NK-92 (cell line): ENCODE measurements around the gene RHOA.
"Not testable (repeated sequence)": the region's sequence is repeated elsewhere in the genome, so short reads cannot be mapped to it uniquely, and the experiment has no call there.

Source experiments
- DNase-seq: peaks from one replicate; lab custom pipeline; 2025; ENCODE audit not compliant: unreplicated experiment; lab: John Stamatoyannopoulos, UW

RHOA gene

GRCh38 chr3:49333091-49333490 lies 78.7 kb downstream of the RHOA start:
- DNase-seq: no peak

GRCh38 chr3:49329186-49329585 lies 82.6 kb downstream of the RHOA start:
- no peak for DNase-seq

GRCh38 chr3:49328350-49328749 lies 83.4 kb downstream of the RHOA start:
- not testable (repeated sequence) for DNase-seq

GRCh38 chr3:49327485-49327884 lies 84.3 kb downstream of the RHOA start:
- DNase-seq: no peak

GRCh38 chr3:49324768-49325167 lies 87.0 kb downstream of the RHOA start:
- DNase-seq: no peak

GRCh38 chr3:49316696-49317457 lies 94.9 kb downstream of the RHOA start:
- no peak for DNase-seq

GRCh38 chr3:49313896-49314688 lies 97.7 kb downstream of the RHOA start:
- no peak for DNase-seq

- DNase-seq: no peak
Measured at GRCh38 chr3:49311283-49311682, 100.5 kb downstream of the RHOA start.

- no peak for DNase-seq
Measured at GRCh38 chr3:49310677-49311076, 101.1 kb downstream of the RHOA start.
